ENCODE data around the gene CLIP2. TPM values are rescaled to one million over a fixed set of nuclear protein-coding genes. Genes with fewer than 3 reads are reported as not detected.

Gene CLIP2
- total and polyA plus RNA-seq, 2 of the 8 experiments (the other 6 are each of a cell fraction or from before 2014, with no cell fraction given): 8.3 to 41.5 TPM

DNA sequence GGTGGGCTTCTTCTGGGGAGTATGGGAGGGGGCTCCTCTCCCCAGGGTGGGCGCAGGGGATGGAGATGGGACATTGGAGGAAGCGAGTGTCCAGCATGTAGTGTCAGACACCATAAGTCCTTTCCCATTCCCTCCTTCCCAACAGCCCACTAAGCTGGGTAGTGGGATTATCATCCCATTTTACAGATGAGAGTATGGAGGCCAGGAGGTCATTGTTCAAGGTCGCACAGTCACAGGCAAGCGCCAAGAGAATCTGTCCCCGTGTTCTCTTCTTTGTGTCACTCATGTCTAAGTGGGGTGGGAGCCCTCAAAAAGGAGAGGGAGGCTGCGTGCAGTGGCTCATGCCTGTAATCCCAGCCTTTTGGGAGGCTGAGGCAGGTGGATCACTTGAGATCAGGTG is 64.8 kb downstream of the CLIP2 start:
- Histone ChIP-seq H3K9me3 (ENCODE audit: insufficient read depth in 2 of 2, low read depth in 1 of 2, low read length in 1 of 2) (no peaks in the 10 kb centered on the region; a peak in 1 of 4 replicates), H3K79me1 (ENCODE audit: low read depth, low read length) (no peaks in the 10 kb centered on the region), H3K9ac (replicated peaks in 1 of 4; ENCODE audit: extremely low read depth in 1 of 4, low read depth in 3 of 4, low read length in 3 of 4) (no peak overlapping the region), H2BK20ac (ENCODE audit: low read length) (no peak overlapping the region), H3K14ac (ENCODE audit: insufficient read length) (no peak overlapping the region), H3K23ac (ENCODE audit: insufficient read length) (no peak overlapping the region), H3K4ac (replicated peaks; ENCODE audit: insufficient read length, low read depth, low read length) (no peak overlapping the region), H2AK5ac (ENCODE audit: low read depth, low read length) (no peak overlapping the region), H4K5ac (ENCODE audit: insufficient read length, low read depth, low read length) (no peak overlapping the region), H3K4me3 (ENCODE audit: extremely low read depth in 1 of 4, insufficient read depth in 2 of 4, low read depth in 3 of 4, low read length in 4 of 4) (no peak overlapping the region), H3K4me2 (ENCODE audit: insufficient read depth in 1 of 2, low read depth in 2 of 2, low read length in 2 of 2) (no peak overlapping the region), H2BK5ac (ENCODE audit: low read depth, low read length) (no peak overlapping the region), H3K36me3 (ENCODE audit: control insufficient read depth in 2 of 4, insufficient read depth in 4 of 4, low read length in 3 of 4) (peaks cover 0 to 9% (median 4%) of the 10 kb centered on the region in 4 experiments; a peak in 4 of 8 replicates), H3K27ac (ENCODE audit: low read depth, low read length) (no peak overlapping the region), H4K91ac (replicated peaks; ENCODE audit: insufficient read length, low read length) (no peak overlapping the region), H3K23me2 (ENCODE audit: low read depth, low read length) (no peaks in the 10 kb centered on the region), H3K18ac (ENCODE audit: extremely low read depth, low read length) (no peak overlapping the region), H3K79me2 (ENCODE audit: control insufficient read depth in 1 of 2, insufficient read depth in 2 of 2, low read length in 2 of 2) (no peaks in the 10 kb centered on the region), H2AFZ (ENCODE audit: low read length) (no peak overlapping the region), H2BK120ac (replicated peaks; ENCODE audit: low read depth, low read length) (no peak overlapping the region), H3K4me1 (replicated peaks in 1 of 4; ENCODE audit: control insufficient read depth in 3 of 4, insufficient read depth in 4 of 4, low read length in 3 of 4) (no peaks in the 10 kb centered on the region), H4K20me1 (replicated peaks in 1 of 2; ENCODE audit: control insufficient read depth in 1 of 2, insufficient read depth in 2 of 2, low read length in 2 of 2) (peaks cover 0 to 2% of the 10 kb centered on the region in 2 experiments), H2BK12ac (ENCODE audit: low read depth, low read length) (no peak overlapping the region), H2BK15ac (ENCODE audit: low read length) (no peak overlapping the region), H3K56ac (replicated peaks; ENCODE audit: insufficient read length, low read depth, low read length) (no peak overlapping the region), H4K8ac (ENCODE audit: extremely low read depth, insufficient read depth, low read length) (no peak overlapping the region; the same call in 1 of the 2 replicates), H3K27me3 (replicated peaks in 1 of 4; ENCODE audit: control insufficient read depth in 3 of 4, extremely low read depth in 1 of 4, insufficient read depth in 3 of 4, low read length in 3 of 4) (no peaks in the 10 kb centered on the region)
- 88% methylated on average over 5 of the region's 6 CpGs; no CpG with 5 or more reads in 1 of the 2 experiments for WGBS, 2 experiments (ENCODE audit: extremely low coverage in 1 of 2, insufficient coverage in 1 of 2, insufficient read length in 1 of 2, insufficient replicate concordance in 2 of 2, low coverage in 1 of 2, low lambda C conversion rate in 2 of 2, missing lambda C conversion rate in 1 of 2)
- TF ChIP-seq PHF8 (conservative IDR thresholded peaks at IDR 0.05; ENCODE audit: low read depth, low read length) (no peak), SRF (IDR thresholded peaks at IDR 0.05; ENCODE audit: low read depth, low read length) (no peak), CEBPB (IDR thresholded peaks at IDR 0.05; ENCODE audit: low read depth, low read length) (no peak), RFX5 (IDR thresholded peaks at IDR 0.05; ENCODE audit: borderline replicate concordance, low read depth, low read length) (no peak), POLR2AphosphoS5 (IDR thresholded peaks at IDR 0.05; ENCODE audit: low read depth, low read length) (no peak), TCF12 (IDR thresholded peaks at IDR 0.05; ENCODE audit: low read depth, low read length) (no peak), CREB1 (IDR thresholded peaks at IDR 0.05) (no peak), SP2 (IDR thresholded peaks at IDR 0.05; ENCODE audit: low read length) (no peak)
- DNase-seq (ENCODE audit: low read depth in 1 of 2, low spot score in 2 of 2) (no peak), FAIRE-seq (no peak)
- ChIA-PET CTCF (ENCODE audit: partially characterized antibody) (interaction anchor here (0.6 kb wide), 1 partner anchor 100 kb away, joined by 3 read pairs; no protein-coding TSS in a partner anchor), POLR2A (ENCODE audit: partially characterized antibody) (no interaction called here)
